Gastroesophageal sphincter (tissue), 4 donors: ENCODE data around the gene LATS2. TPM values are rescaled to one million over a fixed set of nuclear protein-coding genes. Genes with fewer than 3 reads are reported as not detected.

Experiments
- ATAC-seq: fragments of 150-250 bp; one replicate; pipeline ENCODE4 v1.9.1; 2016; ENCODE audit warnings: mild to moderate bottlenecking, moderate library complexity
- H3K27ac ChIP-seq, 4 donors: fragments of 200-600 bp; sonication (generic) in 3 of 4; 1 replicate in 3 of 4; 2 replicates in 1 of 4; pipeline ENCODE4 v1.5.1; 2016 to 2019
- H3K27me3 ChIP-seq: fragments of 200-600 bp; sonication (generic); one replicate; pipeline ENCODE4 v1.5.1; 2019
- H3K36me3 ChIP-seq, 2 donors: fragments of 200-600 bp; sonication (generic); one replicate each; pipeline ENCODE4 v1.5.1; 2019; ENCODE audit warnings: control low read depth in 1 of 2
- H3K4me1 ChIP-seq, 3 donors: fragments of 200-600 bp; sonication (generic); 1 replicate in 2 of 3; 2 replicates in 1 of 3; pipeline ENCODE4 v1.5.1; 2016 to 2019; ENCODE audit warnings: control low read depth in 2 of 3
- H3K4me3 ChIP-seq, 2 donors: fragments of 200-600 bp; sonication (generic); one replicate each; pipeline ENCODE4 v1.5.1; 2019; ENCODE audit warnings: mild to moderate bottlenecking in 1 of 2, moderate library complexity in 1 of 2
- H3K9me3 ChIP-seq, 3 donors: fragments of 200-600 bp; sonication (generic); one replicate each; pipeline ENCODE4 v1.5.1; 2017 to 2019; ENCODE audit warnings: control low read depth in 2 of 3
- EP300 ChIP-seq: sonication (generic); formaldehyde crosslinking; IDR thresholded peaks from one replicate; pipeline ENCODE4 v1.6.1; 2017; ENCODE audit warnings: antibody characterized with exemption, mild to moderate bottlenecking
- POLR2A ChIP-seq, 2 donors: fragments of 450-650 bp; IDR thresholded peaks; one replicate each; pipeline ENCODE4 v1.6.1; 2017; ENCODE audit warnings: antibody characterized with exemption in 2 of 2, mild to moderate bottlenecking in 2 of 2, moderate library complexity in 1 of 2
- POLR2AphosphoS5 ChIP-seq: sonication (generic); formaldehyde crosslinking; IDR thresholded peaks from one replicate; pipeline ENCODE4 v1.6.1; 2017; ENCODE audit warnings: antibody characterized with exemption
- WGBS, 2 donors: methylation state at CpG; one replicate each; pipeline ENCODE4 v1.1.5; 2018; ENCODE audit warnings: low coverage in 1 of 2; 5-methylcytosine and 5-hydroxymethylcytosine counted together
- total RNA-seq, 4 donors: library from RNA; depleted of rRNA; stranded (reverse); fragments of >200 nt; gene quantifications; one replicate each; pipeline ENCODE4 v1.1.0, GENCODE V29; 2016
- TF ChIP-seq, protein P1 (sequence below), 4 experiments: fragments of 200-600 bp in 2 of 4; fragments of 450-650 bp in 2 of 4; sonication (generic) in 1 of 4; IDR thresholded peaks; one replicate each; pipeline ENCODE4 v1.5.1; 2017 to 2019; ENCODE audit warnings: antibody characterized with exemption in 4 of 4, mild to moderate bottlenecking in 2 of 4, moderate library complexity in 2 of 4

LATS2 gene
- total RNA-seq, 4 donors from 2014 or later, result 42.2 to 95.4 (median 56.5) TPM

DNA sequence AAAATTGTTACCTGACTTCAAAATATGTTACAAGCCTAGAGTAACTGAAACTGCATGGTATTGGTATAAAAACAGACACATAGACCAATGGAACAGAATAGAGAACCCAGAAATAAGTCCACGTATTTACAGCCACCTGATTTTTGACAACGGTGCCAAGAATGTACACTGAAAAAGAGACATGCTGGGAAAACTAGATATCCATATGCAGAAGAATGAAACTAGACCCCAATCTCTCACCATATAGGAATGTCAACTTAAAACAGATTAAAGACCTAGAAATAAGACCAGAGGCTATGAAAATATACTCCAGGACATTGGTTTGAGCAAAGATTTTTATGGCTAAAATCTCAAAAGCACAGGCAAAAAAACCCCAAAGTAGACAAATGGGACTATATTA lies 76.5 kb downstream of the LATS2 start:
- Histone ChIP-seq H3K36me3 (peaks cover 0 to 93% of the 10 kb centered on the region in 2 donors), H3K4me3 (no peak overlapping the region), H3K4me1 (peaks cover 0 to 2% (median 0%) of the 10 kb centered on the region in 3 donors), H3K27ac (no peak overlapping the region), H3K9me3 (no peaks in the 10 kb centered on the region), H3K27me3 (no peaks in the 10 kb centered on the region)
- ATAC-seq, result no peak
- WGBS, 2 donors, result 74 to 88% methylated on average over 2 of the region's 2 CpGs
- TF ChIP-seq POLR2AphosphoS5, result no peak
- TF ChIP-seq, protein P1, sequence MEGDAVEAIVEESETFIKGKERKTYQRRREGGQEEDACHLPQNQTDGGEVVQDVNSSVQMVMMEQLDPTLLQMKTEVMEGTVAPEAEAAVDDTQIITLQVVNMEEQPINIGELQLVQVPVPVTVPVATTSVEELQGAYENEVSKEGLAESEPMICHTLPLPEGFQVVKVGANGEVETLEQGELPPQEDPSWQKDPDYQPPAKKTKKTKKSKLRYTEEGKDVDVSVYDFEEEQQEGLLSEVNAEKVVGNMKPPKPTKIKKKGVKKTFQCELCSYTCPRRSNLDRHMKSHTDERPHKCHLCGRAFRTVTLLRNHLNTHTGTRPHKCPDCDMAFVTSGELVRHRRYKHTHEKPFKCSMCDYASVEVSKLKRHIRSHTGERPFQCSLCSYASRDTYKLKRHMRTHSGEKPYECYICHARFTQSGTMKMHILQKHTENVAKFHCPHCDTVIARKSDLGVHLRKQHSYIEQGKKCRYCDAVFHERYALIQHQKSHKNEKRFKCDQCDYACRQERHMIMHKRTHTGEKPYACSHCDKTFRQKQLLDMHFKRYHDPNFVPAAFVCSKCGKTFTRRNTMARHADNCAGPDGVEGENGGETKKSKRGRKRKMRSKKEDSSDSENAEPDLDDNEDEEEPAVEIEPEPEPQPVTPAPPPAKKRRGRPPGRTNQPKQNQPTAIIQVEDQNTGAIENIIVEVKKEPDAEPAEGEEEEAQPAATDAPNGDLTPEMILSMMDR (IDR thresholded peaks at IDR 0.05), result no peak
- no peak for TF ChIP-seq EP300
- TF ChIP-seq POLR2A (IDR thresholded peaks at IDR 0.05), result no peak

- peaks cover 0 to 93% of the 10 kb centered on the region in 2 donors for H3K36me3 ChIP-seq
These were observed 78.0 kb downstream of the LATS2 start for GRCh38 chr13:20983386-20983785.

GRCh38 chr13:20981370-20982095 lies 79.9 kb downstream of the LATS2 start:
- 43 to 93% methylated on average over 2 to 5 of the region's 18 CpGs for WGBS, 2 donors
- TF ChIP-seq POLR2A (IDR thresholded peaks at IDR 0.05) (no peak), POLR2AphosphoS5 (no peak), EP300 (no peak)
- TF ChIP-seq, protein P1 (IDR thresholded peaks at IDR 0.05), result no peak
- peaks cover 0 to 91% of the 10 kb centered on the region in 2 donors for H3K36me3 ChIP-seq
- no peak overlapping the region for H3K27ac ChIP-seq
- no peak for ATAC-seq
- H3K4me3 ChIP-seq, result no peak overlapping the region
- no peaks in the 10 kb centered on the region for H3K4me1 ChIP-seq
- no peaks in the 10 kb centered on the region for H3K9me3 ChIP-seq
- H3K27me3 ChIP-seq, result no peaks in the 10 kb centered on the region

More at GRCh38 chr13:20983386-20983785, 78.0 kb downstream of the LATS2 start:
- no peaks in the 10 kb centered on the region for H3K4me1 ChIP-seq
- TF ChIP-seq POLR2AphosphoS5 (no peak), EP300 (no peak), POLR2A (IDR thresholded peaks at IDR 0.05) (no peak)
- TF ChIP-seq, protein P1 (IDR thresholded peaks at IDR 0.05), result no peak
- H3K27ac ChIP-seq, result no peak overlapping the region
- no peaks in the 10 kb centered on the region for H3K9me3 ChIP-seq
- ATAC-seq, result no peak
- H3K4me3 ChIP-seq, result no peak overlapping the region
- 93 to 100% methylated on average over 3 of the region's 11 CpGs for WGBS, 2 donors
- H3K27me3 ChIP-seq, result no peaks in the 10 kb centered on the region

GRCh38 chr13:20980899-20981298 lies 80.5 kb downstream of the LATS2 start:
- Histone ChIP-seq H3K4me3 (no peak overlapping the region), H3K9me3 (no peaks in the 10 kb centered on the region), H3K27me3 (no peaks in the 10 kb centered on the region), H3K4me1 (no peaks in the 10 kb centered on the region), H3K36me3 (peaks cover 0 to 91% of the 10 kb centered on the region in 2 donors), H3K27ac (no peak overlapping the region)
- ATAC-seq, result no peak
- 90% methylated on average over 4 of the region's 4 CpGs; no CpG with 5 or more reads in 1 of the 2 donors for WGBS, 2 donors
- no peak for TF ChIP-seq POLR2A (IDR thresholded peaks at IDR 0.05)

DNA sequence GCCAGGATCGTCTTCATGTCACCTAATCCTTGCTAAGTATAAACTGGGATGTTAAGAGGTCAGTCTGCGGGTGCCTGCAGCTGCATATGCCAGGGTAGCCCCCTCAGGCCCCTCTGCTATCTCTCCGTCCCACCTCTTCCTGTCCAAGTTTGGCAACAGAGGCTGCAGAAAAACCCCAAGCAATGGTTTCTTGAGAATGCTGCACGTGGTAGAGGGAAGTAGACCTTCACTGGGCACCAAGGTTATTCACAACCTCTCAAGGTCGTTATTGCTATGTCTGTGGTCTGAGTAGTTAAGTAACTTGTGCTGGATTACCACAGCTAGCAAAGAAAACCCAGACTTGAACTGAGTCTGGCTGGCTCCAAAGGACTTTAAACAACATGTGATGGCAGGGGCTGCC lies 81.0 kb downstream of the LATS2 start:
- Histone ChIP-seq H3K27me3 (no peaks in the 10 kb centered on the region), H3K4me3 (no peak overlapping the region), H3K36me3 (peaks cover 0 to 91% of the 10 kb centered on the region in 2 donors), H3K4me1 (no peaks in the 10 kb centered on the region), H3K27ac (no peak overlapping the region), H3K9me3 (no peaks in the 10 kb centered on the region)
- WGBS, 2 donors, result 69 to 80% methylated on average over 1 to 3 of the region's 5 CpGs
- TF ChIP-seq, protein P1 (IDR thresholded peaks at IDR 0.05), result no peak
- TF ChIP-seq EP300, result no peak
- TF ChIP-seq POLR2A (IDR thresholded peaks at IDR 0.05), result no peak
- TF ChIP-seq POLR2AphosphoS5, result no peak
- ATAC-seq, result no peak
